Endothelial cell of umbilical vein (primary cell): Measurements from ENCODE around the gene LINC00237. TPM values are rescaled to one million over a fixed set of nuclear protein-coding genes. Genes with fewer than 3 reads are reported as not detected.

Experiments used
- BruUV-seq: library from RNA; stranded (reverse); fragments of 400-500 nt; replicated peaks from 2 replicates; lab custom pipeline; 2021; lab: Mats Ljungman, UMichigan
- CTCF ChIA-PET: fragments of 300-600, 350-600 bp; sonication (Branson Sonifier 250); formaldehyde crosslinking; loops from one replicate; lab custom pipeline; 2021; ENCODE audit warnings: antibody characterized with exemption, inconsistent platforms; lab: Charles Lee
- POLR2A ChIA-PET: fragments of 300-600, 350-600 bp; sonication (Branson Sonifier 250); formaldehyde crosslinking; loops from one replicate; lab custom pipeline; 2021; ENCODE audit warnings: antibody characterized with exemption, inconsistent platforms; lab: Charles Lee
- DNase-seq: peaks from one replicate; pipeline ENCODE4 v3.0.0-alpha.2; 2011; ENCODE audit warnings: low read depth, low spot score
- FAIRE-seq: peaks from 2 replicates; lab custom pipeline; 2011; peaks lifted over from hg19 to GRCh38; lab: Jason Lieb, UNC
- H2AFZ ChIP-seq: 2 replicates; pipeline ENCODE4 v1.6.0; 2012; ENCODE audit warnings: low read depth, low read length, control low read depth, inconsistent platforms
- H3K27ac ChIP-seq: 2 replicates; pipeline ENCODE4 v1.5.1; 2011; ENCODE audit warnings: low read depth, mild to moderate bottlenecking, control low read depth, low read length, moderate library complexity; ENCODE audit not compliant: insufficient read depth
- H3K27me3 ChIP-seq, 2 experiments: 2 replicates each; pipeline versions ENCODE4 v1.6.0 to v1.6.1; 2011; ENCODE audit warnings: low read length in 2 of 2, mixed read lengths in 1 of 2; ENCODE audit not compliant: control insufficient read depth in 2 of 2, insufficient read depth in 2 of 2
- H3K36me3 ChIP-seq, 2 experiments: 2 replicates in 1 of 2; 3 replicates in 1 of 2; pipeline ENCODE4 v1.5.1; 2011; ENCODE audit warnings: low read length in 2 of 2, mild to moderate bottlenecking in 1 of 2, moderate library complexity in 1 of 2; ENCODE audit not compliant: control insufficient read depth in 2 of 2, insufficient read depth in 2 of 2; ENCODE audit errors: extremely low read depth in 1 of 2
- H3K4me1 ChIP-seq: 3 replicates; pipeline ENCODE4 v1.5.1; 2011; ENCODE audit warnings: mild to moderate bottlenecking, low read length; ENCODE audit not compliant: control insufficient read depth, insufficient read depth; ENCODE audit errors: extremely low read depth
- H3K4me2 ChIP-seq: 2 replicates; pipeline ENCODE4 v1.6.1; 2011; ENCODE audit warnings: low read length, control low read depth, mixed read lengths; ENCODE audit not compliant: insufficient read depth
- H3K4me3 ChIP-seq, 3 experiments: fragments of 200-600 bp in 1 of 3; sonication (generic), shearing (Covaris generic) in 1 of 3; replicated peaks in 1 of 3; 2 replicates each; pipeline ENCODE4 v1.5.1; 2011 to 2016; ENCODE audit warnings: control low read depth in 3 of 3, low read length in 3 of 3, mild to moderate bottlenecking in 2 of 3, inconsistent platforms in 1 of 3, low read depth in 1 of 3, moderate library complexity in 1 of 3; ENCODE audit not compliant: insufficient read depth in 1 of 3
- H3K79me2 ChIP-seq: 2 replicates; pipeline ENCODE4 v1.6.0; 2012; ENCODE audit warnings: low read length, inconsistent platforms; ENCODE audit not compliant: control insufficient read depth, insufficient read depth
- H3K9ac ChIP-seq: replicated peaks from 2 replicates; pipeline ENCODE3; 2011; ENCODE audit warnings: low read length, control low read depth; ENCODE audit not compliant: insufficient read depth; ENCODE audit errors: extremely low read depth
- H3K9me1 ChIP-seq: replicated peaks from 3 replicates; pipeline ENCODE4 v1.6.0; 2011; ENCODE audit warnings: mild to moderate bottlenecking, low read length; ENCODE audit not compliant: control insufficient read depth, insufficient read depth; ENCODE audit errors: extremely low read depth
- H3K9me3 ChIP-seq: replicated peaks from 2 replicates; pipeline ENCODE4 v1.5.1; 2012; ENCODE audit warnings: low read length, inconsistent platforms; ENCODE audit not compliant: control insufficient read depth, insufficient read depth
- H4K20me1 ChIP-seq: replicated peaks from 2 replicates; pipeline ENCODE3; 2011; ENCODE audit warnings: mild to moderate bottlenecking, low read length; ENCODE audit not compliant: control insufficient read depth, insufficient read depth; ENCODE audit errors: extremely low read depth
- EZH2 ChIP-seq: IDR thresholded peaks from 2 replicates; pipeline ENCODE4 v1.6.1; 2012; ENCODE audit warnings: borderline replicate concordance, low read depth, mild to moderate bottlenecking, moderate library complexity, low read length, inconsistent platforms; ENCODE audit not compliant: severe bottlenecking
- FOS ChIP-seq: IDR thresholded peaks from 2 replicates; pipeline ENCODE4 v1.6.1; 2011; ENCODE audit warnings: mild to moderate bottlenecking, low read length, moderate library complexity, borderline replicate concordance; ENCODE audit not compliant: insufficient read depth
- GATA2 ChIP-seq: IDR thresholded peaks from 2 replicates; pipeline ENCODE4 v1.7.0; 2011; ENCODE audit warnings: low read depth, mild to moderate bottlenecking, moderate library complexity, mixed read lengths, low read length; ENCODE audit not compliant: insufficient read length, insufficient read depth
- JUN ChIP-seq: IDR thresholded peaks from 2 replicates; pipeline ENCODE4 v1.6.1; 2011; ENCODE audit warnings: borderline replicate concordance, low read depth; ENCODE audit not compliant: insufficient read length, insufficient read depth
- MYC ChIP-seq: IDR thresholded peaks from one replicate; pipeline ENCODE4 v1.6.1; 2011; ENCODE audit warnings: mild to moderate bottlenecking, low read depth, low read length
- POLR2A ChIP-seq: IDR thresholded peaks from 2 replicates; pipeline ENCODE4 v1.6.1; 2012; ENCODE audit warnings: low read depth, mild to moderate bottlenecking, control low read depth, low read length
- POLR2AphosphoS5 ChIP-seq: IDR thresholded peaks from 2 replicates; pipeline ENCODE4 v1.6.1; 2012; ENCODE audit warnings: low read depth, mild to moderate bottlenecking, control low read depth, low read length, moderate library complexity; ENCODE audit not compliant: insufficient read depth
- dilution Hi-C: fragments of 300-500 bp; cut with MboI; formaldehyde crosslinking; loops from one replicate; pipeline ENCODE4 v1.15.0; 2019; ENCODE audit warnings: low sequenced_read_pairs; ENCODE audit not compliant: extremely low pct_ligation_motif_present
- intact Hi-C: fragments of 100-400 bp; cut with micrococcal nuclease; formaldehyde crosslinking; loops from one replicate; pipeline ENCODE4 v1.10.0; 2022
- polyA plus RNA-seq, 4 experiments: library from polyadenylated mRNA; depleted of rRNA in 3 of 4; stranded (reverse) in 3 of 4; unstranded in 1 of 4; fragments of >200 nt; gene quantifications; 2 replicates each; pipeline versions ENCODE4 v1.2.1 to v1.2.3, GENCODE V29; 2011 to 2012; ENCODE audit warnings: missing spikeins in 1 of 4
- total RNA-seq: library from RNA; stranded (reverse); gene quantifications from 2 replicates; pipeline ENCODE4 v1.2.3, GENCODE V29; 2021
- TF ChIP-seq, protein P1 (sequence below): IDR thresholded peaks from 2 replicates; pipeline ENCODE4 v1.6.1; 2011; ENCODE audit not compliant: insufficient read depth, insufficient read length
- TF ChIP-seq, protein P2 (sequence below), 2 donors: IDR thresholded peaks; 1 replicate in 1 of 2; 2 replicates in 1 of 2; pipeline ENCODE4 v1.5.1; 2011; ENCODE audit warnings: low read length in 2 of 2, mild to moderate bottlenecking in 2 of 2, moderate library complexity in 2 of 2, control low read depth in 1 of 2, inconsistent platforms in 1 of 2, low read depth in 1 of 2; ENCODE audit not compliant: insufficient read depth in 1 of 2; ENCODE audit errors: extremely low read depth in 1 of 2

Gene LINC00237
- total and polyA plus RNA-seq, 2 donors (not counting 3 experiments of a cell fraction or from before 2014, with no cell fraction given): not detected

- H3K9me3 ChIP-seq: no peaks in the 10 kb centered on the region
- H3K9ac ChIP-seq: no peak overlapping the region
- H4K20me1 ChIP-seq: no peaks in the 10 kb centered on the region
- TF ChIP-seq POLR2A (no peak), POLR2AphosphoS5 (no peak), GATA2 (no peak), MYC (no peak), JUN (no peak), FOS (no peak), EZH2 (no peak)
- TF ChIP-seq, protein P1, sequence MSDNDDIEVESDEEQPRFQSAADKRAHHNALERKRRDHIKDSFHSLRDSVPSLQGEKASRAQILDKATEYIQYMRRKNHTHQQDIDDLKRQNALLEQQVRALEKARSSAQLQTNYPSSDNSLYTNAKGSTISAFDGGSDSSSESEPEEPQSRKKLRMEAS: no peak
- TF ChIP-seq, protein P2, sequence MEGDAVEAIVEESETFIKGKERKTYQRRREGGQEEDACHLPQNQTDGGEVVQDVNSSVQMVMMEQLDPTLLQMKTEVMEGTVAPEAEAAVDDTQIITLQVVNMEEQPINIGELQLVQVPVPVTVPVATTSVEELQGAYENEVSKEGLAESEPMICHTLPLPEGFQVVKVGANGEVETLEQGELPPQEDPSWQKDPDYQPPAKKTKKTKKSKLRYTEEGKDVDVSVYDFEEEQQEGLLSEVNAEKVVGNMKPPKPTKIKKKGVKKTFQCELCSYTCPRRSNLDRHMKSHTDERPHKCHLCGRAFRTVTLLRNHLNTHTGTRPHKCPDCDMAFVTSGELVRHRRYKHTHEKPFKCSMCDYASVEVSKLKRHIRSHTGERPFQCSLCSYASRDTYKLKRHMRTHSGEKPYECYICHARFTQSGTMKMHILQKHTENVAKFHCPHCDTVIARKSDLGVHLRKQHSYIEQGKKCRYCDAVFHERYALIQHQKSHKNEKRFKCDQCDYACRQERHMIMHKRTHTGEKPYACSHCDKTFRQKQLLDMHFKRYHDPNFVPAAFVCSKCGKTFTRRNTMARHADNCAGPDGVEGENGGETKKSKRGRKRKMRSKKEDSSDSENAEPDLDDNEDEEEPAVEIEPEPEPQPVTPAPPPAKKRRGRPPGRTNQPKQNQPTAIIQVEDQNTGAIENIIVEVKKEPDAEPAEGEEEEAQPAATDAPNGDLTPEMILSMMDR (IDR thresholded peaks at IDR 0.05; ENCODE audit: extremely low read depth in 1 of 2, insufficient read depth in 1 of 2, low read depth in 1 of 2, low read length in 2 of 2): no peak
- intact Hi-C loops (no loop called here), dilution Hi-C loops (no loop called here)
- CTCF ChIA-PET: interaction anchor here (0.6 to 1.2 kb wide), 3 partner anchors 8 to 415 kb away, joined by 3 to 5 read pairs (median 3); no protein-coding TSS in a partner anchor
- no peaks in the 10 kb centered on the region for H3K9me1 ChIP-seq
- no TSS peak for BruUV-seq
- POLR2A ChIA-PET: no interaction called here
- no peaks in the 10 kb centered on the region for H3K79me2 ChIP-seq
- no peak overlapping the region for H3K27ac ChIP-seq
- FAIRE-seq (no peak), DNase-seq (no peak)
- H3K4me1 ChIP-seq: no peaks in the 10 kb centered on the region
- H3K4me3 ChIP-seq: no peak overlapping the region
- H2AFZ ChIP-seq: no peak overlapping the region
- no peak overlapping the region for H3K4me2 ChIP-seq
- H3K27me3 ChIP-seq: no peaks in the 10 kb centered on the region
- no peaks in the 10 kb centered on the region for H3K36me3 ChIP-seq
Observed at GRCh38 chr20:21136015-21136732, 30.0 kb upstream of the LINC00237 start.
